K562 (cell line): Measurements from ENCODE around the gene CHRND. TPM values are rescaled to one million over a fixed set of nuclear protein-coding genes. Genes with fewer than 3 reads are reported as not detected.

Source experiments
- ATAC-seq: fragments of 200-7000 bp; cut with Tn5 transposase; 3 replicates; pipeline ENCODE4 v1.9.1; 2020; ENCODE audit warnings: moderate library complexity
- BruUV-seq: library from RNA; stranded (reverse); fragments of 400-500 nt; replicated peaks from 2 replicates; lab custom pipeline; 2021; lab: Mats Ljungman, UMichigan
- CTCF ChIA-PET: fragments of 300-600 bp; formaldehyde crosslinking; extraction: SDS; loops from one replicate; lab custom pipeline; 2021; ENCODE audit warnings: low intra/inter-chr PET ratio; lab: Yijun Ruan, JAX
- POLR2A ChIA-PET: fragments of 300-600, 350-650 bp; sonication (Branson Sonifier 250); formaldehyde crosslinking; extraction: SDS; loops from one replicate; lab custom pipeline; 2021; ENCODE audit warnings: antibody characterized with exemption, inconsistent platforms; lab: Yijun Ruan, JAX
- DNase-seq, 4 experiments: peaks; one replicate each; pipeline versions ENCODE4 v3.0.0 to v3.0.0-alpha.2; 2011 to 2018; ENCODE audit warnings: low spot score in 3 of 4, mixed read lengths in 3 of 4; ENCODE audit errors: extremely low read depth in 1 of 4
- FAIRE-seq: peaks from 2 replicates; lab custom pipeline; 2011; peaks lifted over from hg19 to GRCh38; lab: Jason Lieb, UNC
- H2AFZ ChIP-seq: 2 replicates; pipeline ENCODE4 v1.6.0; 2011; ENCODE audit warnings: low read depth, low read length, control low read depth, inconsistent platforms
- H3K27ac ChIP-seq: fragments of 200-600 bp; 3 replicates; pipeline ENCODE4 v1.8.0; 2011; ENCODE audit warnings: low read depth, mild to moderate bottlenecking, control low read depth, inconsistent platforms, low read length, moderate library complexity, mixed read lengths; ENCODE audit errors: extremely low read depth
- H3K27me3 ChIP-seq, 2 experiments: fragments of 300-600 bp in 1 of 2; 2 replicates in 1 of 2; 3 replicates in 1 of 2; pipeline versions ENCODE4 v1.6.0 to v1.8.0; 2011; ENCODE audit warnings: inconsistent platforms in 2 of 2, low read length in 2 of 2, mild to moderate bottlenecking in 1 of 2, mixed read lengths in 1 of 2, moderate library complexity in 1 of 2; ENCODE audit not compliant: control insufficient read depth in 2 of 2, insufficient read depth in 2 of 2
- H3K36me3 ChIP-seq: fragments of 300-600 bp; 3 replicates; pipeline ENCODE4 v1.8.0; 2011; ENCODE audit warnings: mild to moderate bottlenecking, low read length, inconsistent platforms; ENCODE audit not compliant: control insufficient read depth, insufficient read depth
- H3K4me1 ChIP-seq, 2 experiments: fragments of 200-600 bp in 1 of 2; replicated peaks in 1 of 2; 2 replicates in 1 of 2; 3 replicates in 1 of 2; pipeline versions ENCODE4 v1.5.1 to v1.8.0; 2011; ENCODE audit warnings: inconsistent platforms in 2 of 2, low read length in 2 of 2, mild to moderate bottlenecking in 1 of 2, mixed read lengths in 1 of 2, moderate library complexity in 1 of 2; ENCODE audit not compliant: control insufficient read depth in 2 of 2, insufficient read depth in 2 of 2
- H3K4me2 ChIP-seq: 2 replicates; pipeline ENCODE4 v1.6.1; 2011; ENCODE audit warnings: low read length, control low read depth, inconsistent platforms, mixed read lengths; ENCODE audit not compliant: insufficient read depth
- H3K4me3 ChIP-seq: fragments of 200-600 bp; sonication (generic), shearing (Covaris generic); 2 replicates; pipeline ENCODE4 v1.5.1; 2016; ENCODE audit warnings: control low read depth, inconsistent platforms
- H3K79me2 ChIP-seq: fragments of 200-600 bp; 3 replicates; pipeline ENCODE4 v1.8.0; 2011; ENCODE audit warnings: low read length, inconsistent platforms; ENCODE audit not compliant: control insufficient read depth, insufficient read depth
- H3K9ac ChIP-seq, 2 experiments: 2 replicates each; pipeline versions ENCODE4 v1.6.0 to v1.6.1; 2011; ENCODE audit warnings: low read depth in 2 of 2, low read length in 2 of 2, control low read depth in 1 of 2, inconsistent platforms in 1 of 2, mild to moderate bottlenecking in 1 of 2, mixed read lengths in 1 of 2; ENCODE audit not compliant: insufficient read depth in 1 of 2
- H3K9me1 ChIP-seq: one replicate; pipeline ENCODE4 v1.6.0; 2011; ENCODE audit warnings: inconsistent platforms, mild to moderate bottlenecking, low read length, moderate library complexity; ENCODE audit not compliant: control insufficient read depth, insufficient read depth
- H3K9me3 ChIP-seq: replicated peaks from 2 replicates; pipeline ENCODE4 v1.5.1; 2011; ENCODE audit warnings: low read depth, low read length, inconsistent platforms; ENCODE audit not compliant: control insufficient read depth, insufficient read depth
- H4K20me1 ChIP-seq: replicated peaks from 2 replicates; pipeline ENCODE4 v1.6.1; 2011; ENCODE audit warnings: low read length, inconsistent platforms, mixed read lengths; ENCODE audit not compliant: control insufficient read depth, insufficient read depth
- BRD9 ChIP-seq: fragments of 450-650 bp; IDR thresholded peaks from 2 replicates; pipeline ENCODE4 v1.6.1; 2018; ENCODE audit warnings: low read depth; ENCODE audit not compliant: partially characterized antibody
- CEBPG ChIP-seq, 3 experiments: fragments of 200-800 bp in 1 of 3; sonication (Bioruptor generic) in 1 of 3; sonication (generic) in 1 of 3; formaldehyde crosslinking in 1 of 3; IDR thresholded peaks in 2 of 3; conservative IDR thresholded peaks in 1 of 3; 2 replicates each; pipeline versions ENCODE4 v1.6.1 to v1.8.0; 2016 to 2022; ENCODE audit warnings: missing compliant biosample characterization in 2 of 3, missing genetic modification characterization in 2 of 3, mild to moderate bottlenecking in 1 of 3, missing genetic modification reagents in 1 of 3
- ERF ChIP-seq: fragments of 450-650 bp; formaldehyde crosslinking; IDR thresholded peaks from 2 replicates; pipeline ENCODE4 v1.4.0; 2020; ENCODE audit warnings: mild to moderate bottlenecking, mixed read lengths
- FOXJ3 ChIP-seq: sonication (generic); formaldehyde crosslinking; IDR thresholded peaks from 2 replicates; pipeline ENCODE4 v1.4.0; 2020; ENCODE audit warnings: mild to moderate bottlenecking, missing genetic modification reagents
- HLTF ChIP-seq: fragments of 450-650 bp; IDR thresholded peaks from 2 replicates; pipeline ENCODE4 v1.6.1; 2016
- KLF16 ChIP-seq: IDR thresholded peaks from 2 replicates; pipeline ENCODE4 v1.6.1; 2016; ENCODE audit warnings: antibody characterized with exemption
- MAZ ChIP-seq, 2 experiments: fragments of 450-650 bp in 1 of 2; sonication (generic) in 1 of 2; formaldehyde crosslinking; IDR thresholded peaks in 1 of 2; conservative IDR thresholded peaks in 1 of 2; 2 replicates each; pipeline versions ENCODE4 v1.4.0 to v1.5.0; 2020; ENCODE audit warnings: mild to moderate bottlenecking in 1 of 2, missing genetic modification reagents in 1 of 2
- MTA2 ChIP-seq: fragments of 450-650 bp; IDR thresholded peaks from 2 replicates; pipeline ENCODE4 v1.6.1; 2016; ENCODE audit warnings: low read depth
- NFE2 ChIP-seq: IDR thresholded peaks from 2 replicates; pipeline ENCODE4 v1.6.1; 2014; ENCODE audit warnings: antibody characterized with exemption, low read depth
- POLR2AphosphoS5 ChIP-seq: IDR thresholded peaks from 2 replicates; pipeline ENCODE4 v1.6.1; 2011; ENCODE audit warnings: mild to moderate bottlenecking, low read depth, low read length, moderate library complexity; ENCODE audit not compliant: control insufficient read depth, insufficient read depth
- PRDM10 ChIP-seq: fragments of 450-650 bp; IDR thresholded peaks from 2 replicates; pipeline ENCODE4 v1.6.1; 2018; ENCODE audit not compliant: partially characterized antibody
- PTTG1 ChIP-seq: fragments of 450-650 bp; IDR thresholded peaks from 2 replicates; pipeline ENCODE4 v1.6.1; 2016; ENCODE audit warnings: low read depth, mild to moderate bottlenecking, missing genetic modification characterization, missing compliant biosample characterization
- SMAD3 ChIP-seq: fragments of 450-650 bp; formaldehyde crosslinking; conservative IDR thresholded peaks from 2 replicates; pipeline ENCODE4 v1.4.0; 2020; ENCODE audit warnings: mild to moderate bottlenecking
- ZHX1 ChIP-seq: fragments of 150-350 bp; conservative IDR thresholded peaks from 2 replicates; pipeline ENCODE4 v1.6.1; 2014; ENCODE audit warnings: low read length
- WGBS: fragments of 100-300 bp; shearing (Covaris generic); methylation state at CpG from one replicate; pipeline ENCODE4 v1.1.6; 2016; ENCODE audit warnings: low coverage, mixed read lengths; ENCODE audit not compliant: insufficient coverage; ENCODE audit errors: missing lambda C conversion rate; 5-methylcytosine and 5-hydroxymethylcytosine counted together
- in situ Hi-C: fragments of 300-500 bp; cut with MboI; formaldehyde crosslinking; loops from 4 replicates; pipeline ENCODE4 v1.15.0; 2018; ENCODE audit warnings: inconsistent platforms, mixed read lengths
- intact Hi-C: fragments of 100-400 bp; cut with micrococcal nuclease; formaldehyde crosslinking; loops from 2 replicates; pipeline ENCODE4 v1.14.2; 2022
- polyA plus RNA-seq, 8 experiments: library from polyadenylated mRNA; depleted of rRNA in 4 of 8; stranded (reverse) in 5 of 8; unstranded in 3 of 8; fragments of >200 nt; fragmentation: Nextera tagmentation in 2 of 8; fragmentation: Illumina TruSeq in 1 of 8; extraction: Ambion mirVana in 2 of 8; extraction: Trizol in 1 of 8; gene quantifications; 2 replicates each; pipeline versions ENCODE4 v1.2.1 to v1.2.3, GENCODE V29; 2011 to 2014; ENCODE audit warnings: inconsistent platforms in 1 of 8, missing spikeins in 1 of 8
- total RNA-seq, 7 experiments: library from RNA; depleted of rRNA in 6 of 7; stranded (reverse); fragments of >200 nt in 6 of 7; fragmentation: Illumina TruSeq in 2 of 7; extraction: Trizol in 2 of 7; gene quantifications; 2 replicates each; pipeline versions ENCODE4 v1.2.1 to v1.2.3, GENCODE V29; 2011 to 2021; ENCODE audit warnings: low replicate concordance in 1 of 7

Gene CHRND
- total and polyA plus RNA-seq, 9 of the 15 experiments (the other 6 are each of a cell fraction or from before 2014, with no cell fraction given), result not detected

- TF ChIP-seq CEBPG (CRISPR knock-in tag; IDR thresholded peaks at IDR 0.05) (no peak), CEBPG (tag; conservative IDR thresholded peaks at IDR 0.05 in 1 of 2, IDR thresholded peaks at IDR 0.05 in 1 of 2) (no peak), FOXJ3 (CRISPR knock-in tag) (no peak), POLR2AphosphoS5 (no peak), PRDM10 (no peak), SMAD3 (CRISPR knock-in tag) (no peak)
Observed at GRCh38 chr2:232522623-232523401, 3.1 kb upstream of the CHRND start (continued).

GRCh38 chr2:232523402-232523681 is 2.6 kb upstream of the CHRND start:
- Histone ChIP-seq H3K4me3 (no peak overlapping the region), H3K79me2 (no peaks in the 10 kb centered on the region), H4K20me1 (no peaks in the 10 kb centered on the region), H3K27me3 (peaks cover 0 to 52% of the 10 kb centered on the region in 2 experiments; a peak in 3 of 5 replicates), H3K36me3 (no peaks in the 10 kb centered on the region), H3K4me2 (no peak overlapping the region), H3K9me1 (no peaks in the 10 kb centered on the region), H2AFZ (no peak overlapping the region), H3K4me1 (peaks cover 0 to 27% of the 10 kb centered on the region in 2 experiments; a peak in 2 of 5 replicates), H3K9me3 (no peaks in the 10 kb centered on the region), H3K27ac (no peak overlapping the region), H3K9ac (no peak overlapping the region)
- DNase-seq (no peak), ATAC-seq (no peak), FAIRE-seq (no peak)
- no peak for TF ChIP-seq KLF16
- no peak for TF ChIP-seq ZHX1
- TF ChIP-seq HLTF, result no peak
- TF ChIP-seq PTTG1 (tag), result no peak
- no peak for TF ChIP-seq ERF
- no peak for TF ChIP-seq MTA2
- no peak for TF ChIP-seq MAZ (CRISPR knock-in tag; conservative IDR thresholded peaks at IDR 0.05 in 1 of 2, IDR thresholded peaks at IDR 0.05 in 1 of 2)
- no peak for TF ChIP-seq BRD9
- TF ChIP-seq NFE2, result no peak
- in situ Hi-C loops (no loop called here), intact Hi-C loops (loop anchor here (5.0 kb wide), 3 partner anchors 76 to 286 kb away; no protein-coding TSS in a partner anchor)
- ChIA-PET POLR2A (no interaction called here), CTCF (no interaction called here)
- BruUV-seq, result no TSS peak
- WGBS, result 25% methylated on average over 5 of the region's 16 CpGs
